HG02852 (cell line): ENCODE measurements around the gene IMPA2.

Source experiments
- ATAC-seq: cut with Tn5 transposase; IDR thresholded peaks from one replicate; pipeline ENCODE4 v1.9.1; 2021; ENCODE audit warnings: mild to moderate bottlenecking, moderate library complexity; ENCODE audit not compliant: unreplicated experiment

IMPA2 gene

DNA sequence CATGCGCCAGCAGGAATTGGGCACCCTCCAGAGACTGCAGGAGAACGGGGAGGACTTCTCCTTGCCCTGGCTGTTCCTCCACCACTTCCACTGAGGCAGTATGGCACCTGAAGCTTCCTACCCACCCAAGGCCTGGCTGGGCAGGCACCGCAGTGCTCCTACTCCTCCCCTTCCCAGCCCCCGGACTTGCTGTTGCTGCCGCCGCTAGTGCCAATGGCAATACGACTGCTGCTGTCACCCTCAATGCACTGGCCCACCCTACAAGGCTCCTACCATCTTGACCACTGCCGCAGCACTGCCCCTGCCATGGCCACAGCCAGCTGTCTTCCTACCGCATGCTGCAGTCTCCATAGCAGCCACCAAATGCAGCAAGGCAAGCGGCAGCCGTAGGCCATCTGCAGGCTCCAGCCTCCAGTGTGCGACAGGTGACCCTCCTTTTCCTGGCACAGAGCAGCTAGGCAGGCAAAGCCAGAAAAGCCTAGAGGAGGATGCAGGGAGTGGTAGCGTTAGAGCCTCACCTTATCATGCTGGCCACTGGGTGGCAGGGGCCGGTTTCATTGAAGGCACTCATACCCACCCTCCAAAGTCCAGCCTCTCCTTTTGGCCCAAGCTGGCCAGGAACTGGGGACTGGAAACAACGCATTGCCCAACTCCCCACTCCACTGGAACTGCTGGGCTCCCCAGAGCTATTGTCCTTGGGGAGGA lies 64.9 kb downstream of the IMPA2 start:
- no peak for ATAC-seq

DNA sequence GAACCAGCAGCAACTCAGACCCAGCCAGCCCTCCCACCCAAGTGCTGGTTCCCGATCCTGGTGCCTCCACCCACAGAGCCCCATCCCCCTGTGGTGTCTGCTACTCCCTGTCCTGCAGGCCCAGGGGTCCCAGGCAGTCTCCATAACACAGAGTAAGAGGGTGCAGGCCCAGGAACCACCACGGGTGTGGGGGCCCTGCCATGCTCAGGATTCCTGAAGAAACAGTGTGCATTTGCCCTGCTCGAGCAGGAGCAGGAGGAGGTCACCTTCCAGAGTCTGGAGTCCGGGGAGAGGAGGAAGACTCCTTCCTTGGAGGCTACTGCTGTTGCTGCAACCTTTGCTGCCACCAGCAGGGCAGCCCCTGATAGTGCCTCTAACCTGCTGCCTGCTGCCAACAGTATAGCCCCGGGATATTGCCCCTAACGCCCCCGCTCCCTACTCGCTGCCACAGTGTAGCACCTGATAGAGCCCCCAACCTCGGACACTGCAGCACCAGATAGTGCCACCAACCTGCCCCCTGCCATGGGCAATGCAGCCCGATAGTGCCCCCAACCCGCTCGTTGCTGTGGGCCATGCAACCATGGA lies 65.5 kb downstream of the IMPA2 start:
- ATAC-seq: no peak

- ATAC-seq: no peak
Observed at GRCh38 chr18:12048010-12048826, 66.9 kb downstream of the IMPA2 start.

DNA sequence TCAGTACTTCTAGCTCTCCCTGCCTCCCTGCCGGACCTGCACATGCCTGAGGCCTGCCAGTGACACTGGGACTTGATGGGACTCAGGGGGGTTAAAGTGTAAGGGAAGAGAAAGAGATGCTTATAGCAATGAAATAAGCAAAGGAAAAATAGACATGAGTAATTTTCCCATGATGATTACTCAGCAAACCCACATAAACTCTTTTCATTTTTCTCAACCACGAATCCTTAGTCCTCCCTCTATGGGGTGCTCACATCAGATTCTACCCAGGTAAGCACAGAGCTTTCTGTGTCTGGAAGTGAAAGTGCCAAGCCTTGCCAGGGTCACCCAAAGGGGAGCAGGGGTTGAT lies 67.5 kb downstream of the IMPA2 start:
- ATAC-seq: no peak

GRCh38 chr18:12049978-12050811 lies 68.9 kb downstream of the IMPA2 start:
- peak; percentile 89 for ATAC-seq

DNA sequence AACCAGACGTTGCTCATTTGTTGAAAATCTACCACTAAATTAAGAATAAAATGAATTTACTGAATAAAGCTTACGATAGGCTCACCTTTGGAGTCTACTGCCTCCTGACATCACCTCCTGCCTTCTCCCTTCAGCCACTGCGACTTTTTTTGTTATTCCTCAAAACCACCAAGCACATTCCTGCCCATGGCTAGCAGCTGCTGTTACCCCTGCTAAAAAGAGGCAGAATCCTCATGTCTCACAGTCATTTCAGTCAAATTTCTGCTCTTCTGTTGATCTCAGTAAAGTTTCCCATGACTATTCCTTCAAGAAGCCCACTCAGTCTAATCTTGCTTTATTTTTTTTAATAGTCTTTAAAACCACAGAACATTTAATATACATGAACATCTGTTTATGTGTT lies 71.6 kb downstream of the IMPA2 start:
- ATAC-seq: no peak

GRCh38 chr18:12053289-12053688 lies 72.0 kb downstream of the IMPA2 start:
- ATAC-seq: peak; percentile 44

GRCh38 chr18:12056034-12056883 lies 75.0 kb downstream of the IMPA2 start:
- ATAC-seq: no peak

DNA sequence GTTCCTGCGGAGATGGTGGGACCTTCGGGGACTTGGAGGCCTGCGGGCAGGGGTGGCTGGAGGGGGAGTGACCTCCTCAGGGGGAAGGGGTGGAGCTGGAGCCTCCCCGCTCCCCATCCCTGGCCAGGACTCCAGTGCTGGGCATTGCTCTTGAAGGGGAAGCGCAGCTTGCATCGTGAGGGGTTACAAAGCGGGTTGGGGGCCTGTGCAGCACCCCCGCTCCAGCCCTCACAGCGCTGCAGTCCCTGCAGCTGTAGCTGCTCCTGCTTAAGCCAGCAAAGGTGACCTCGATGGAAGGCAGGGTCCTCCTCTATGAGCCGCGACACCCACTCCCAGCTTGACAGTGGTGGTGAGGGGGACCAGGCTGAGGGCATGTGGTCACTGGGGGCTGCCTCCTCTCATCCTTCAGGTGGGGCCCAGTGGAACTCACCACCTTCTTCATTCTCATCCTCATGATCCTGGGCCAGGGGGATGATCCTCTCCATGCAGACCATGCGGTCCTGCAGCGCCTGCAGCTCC lies 75.6 kb downstream of the IMPA2 start:
- no peak for ATAC-seq

GRCh38 chr18:12057419-12058039 lies 76.2 kb downstream of the IMPA2 start:
- no peak for ATAC-seq

DNA sequence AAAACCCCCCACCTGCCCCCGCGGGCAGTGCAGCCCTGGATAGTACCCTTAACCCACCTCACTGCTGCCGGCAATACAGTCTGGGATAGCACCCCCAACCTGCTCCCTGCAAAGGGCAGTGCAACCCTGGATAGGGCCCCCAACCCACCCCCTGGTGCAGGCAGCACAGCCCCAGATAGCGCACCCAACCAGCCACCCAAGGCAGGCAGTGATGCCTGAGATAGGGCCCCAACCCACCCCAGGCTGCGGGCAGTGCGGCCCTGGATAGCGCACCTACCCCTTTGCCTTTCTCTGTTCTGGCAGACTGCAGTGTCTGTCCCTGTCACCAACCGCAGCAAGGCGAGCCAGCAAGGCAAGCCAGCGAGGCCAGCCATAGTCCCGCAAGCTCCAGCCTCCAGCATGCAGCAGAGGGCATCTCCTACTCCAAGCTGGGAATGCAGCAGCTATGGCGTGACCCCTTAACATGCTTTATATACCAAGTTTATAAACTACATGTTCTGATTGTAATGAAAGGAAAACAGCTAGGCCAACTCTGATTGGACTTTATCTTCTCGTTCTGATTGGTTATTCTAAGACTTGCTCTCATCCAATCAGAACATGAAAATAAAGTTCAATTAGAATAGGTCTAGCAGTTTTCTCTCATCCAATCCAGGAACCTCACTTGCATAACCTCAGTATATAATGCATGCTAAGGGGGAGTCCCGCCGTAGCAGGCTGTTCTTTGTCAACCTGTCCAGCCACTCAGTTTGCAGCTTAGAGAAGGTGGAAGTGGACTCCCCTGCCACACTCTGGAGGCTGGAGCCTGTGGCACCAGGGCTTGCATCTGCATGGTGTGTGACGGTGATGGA lies 78.3 kb downstream of the IMPA2 start:
- ATAC-seq: no peak

GRCh38 chr18:12060182-12060870 lies 79.0 kb downstream of the IMPA2 start:
- no peak for ATAC-seq

DNA sequence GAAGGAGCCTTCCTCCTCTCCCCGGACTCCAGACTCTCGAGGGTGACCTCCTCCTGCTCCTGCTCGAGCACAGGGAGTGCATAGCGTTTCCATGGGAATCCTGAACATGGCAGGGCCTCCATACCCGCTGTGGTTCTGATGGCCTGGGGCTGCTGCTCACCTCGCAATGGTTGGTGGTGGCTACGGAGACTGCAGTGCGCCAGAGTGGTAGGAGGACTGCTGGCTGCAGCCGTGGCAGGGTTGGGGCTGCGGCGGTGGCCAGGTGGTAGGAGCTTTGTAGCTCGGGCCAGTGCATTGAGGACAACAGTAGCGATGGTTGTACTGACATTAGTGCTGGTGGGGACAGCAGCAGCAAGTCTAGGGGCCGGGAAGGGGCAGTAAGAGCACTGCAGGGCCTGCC lies 80.4 kb downstream of the IMPA2 start:
- ATAC-seq: no peak

DNA sequence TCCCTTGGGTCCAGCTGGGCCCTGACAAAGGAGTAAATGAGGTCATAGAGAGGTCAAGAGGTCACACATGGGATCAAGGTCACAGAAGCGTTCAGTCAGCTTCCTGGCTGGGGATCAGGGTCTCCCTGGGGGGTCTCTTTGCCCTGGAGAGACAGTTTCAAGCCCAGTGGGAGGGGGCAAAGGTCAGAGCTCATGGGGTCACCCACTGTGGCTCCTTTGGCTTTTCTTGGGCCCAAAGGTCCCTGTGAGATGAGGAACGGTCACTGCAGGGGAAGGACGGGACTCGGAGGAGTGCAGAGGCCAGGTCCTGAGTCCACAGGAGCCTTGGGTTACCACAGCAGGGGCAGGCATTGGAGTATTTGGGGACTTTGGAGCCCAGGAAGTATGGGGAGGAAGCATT lies 81.7 kb downstream of the IMPA2 start:
- ATAC-seq: no peak

DNA sequence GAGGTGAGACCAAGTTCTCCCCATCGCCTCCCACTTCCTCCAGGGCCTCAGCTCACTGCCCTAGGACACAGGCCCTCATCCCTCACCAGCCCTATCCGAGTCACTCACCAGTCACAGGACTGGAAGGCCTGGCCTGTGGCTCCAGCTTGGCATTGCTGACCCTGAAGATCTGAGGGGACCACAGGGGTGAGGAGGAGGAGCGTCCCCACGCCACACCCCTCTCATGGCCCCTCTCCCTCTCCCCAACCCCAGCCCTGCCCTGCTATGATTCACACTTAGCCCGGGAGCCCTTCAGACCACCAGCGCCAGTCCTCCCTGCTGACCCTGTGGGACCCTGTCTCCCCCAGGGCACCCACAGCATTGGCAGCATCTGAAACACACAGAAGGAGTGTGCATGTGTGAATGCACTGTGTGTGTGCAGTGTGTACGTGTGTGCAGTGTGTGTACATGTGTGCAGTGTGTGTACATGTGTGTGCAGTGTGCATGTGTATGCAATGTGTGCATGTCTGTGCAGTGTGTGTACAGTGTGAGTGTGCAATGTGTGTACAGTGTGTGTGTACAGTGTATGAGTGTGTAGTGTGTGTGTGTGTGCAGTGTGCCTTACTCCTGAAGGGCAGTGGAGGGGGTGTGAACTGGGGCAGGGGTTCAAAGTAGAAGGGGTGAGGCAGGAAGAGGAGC lies 82.9 kb downstream of the IMPA2 start:
- no peak for ATAC-seq

DNA sequence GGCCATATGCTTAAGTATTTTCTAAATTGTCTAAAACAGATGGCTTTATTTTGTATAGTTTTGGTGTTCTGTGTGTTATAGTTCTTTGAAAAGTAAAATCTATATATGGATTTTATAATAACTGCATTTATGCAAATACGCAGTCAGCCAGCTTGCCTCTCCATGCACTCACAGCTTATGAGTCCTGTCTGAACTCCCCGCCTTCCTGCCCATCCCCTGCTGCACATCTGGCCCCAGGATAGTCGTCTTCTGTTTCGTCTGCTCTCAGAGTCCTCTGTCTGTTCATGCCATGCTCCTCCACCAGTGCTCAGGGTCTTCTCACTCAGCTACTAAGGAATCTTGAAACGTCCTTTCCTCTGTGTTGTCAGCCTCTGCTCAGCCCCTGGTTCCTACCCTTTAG lies 84.1 kb downstream of the IMPA2 start:
- no peak for ATAC-seq

DNA sequence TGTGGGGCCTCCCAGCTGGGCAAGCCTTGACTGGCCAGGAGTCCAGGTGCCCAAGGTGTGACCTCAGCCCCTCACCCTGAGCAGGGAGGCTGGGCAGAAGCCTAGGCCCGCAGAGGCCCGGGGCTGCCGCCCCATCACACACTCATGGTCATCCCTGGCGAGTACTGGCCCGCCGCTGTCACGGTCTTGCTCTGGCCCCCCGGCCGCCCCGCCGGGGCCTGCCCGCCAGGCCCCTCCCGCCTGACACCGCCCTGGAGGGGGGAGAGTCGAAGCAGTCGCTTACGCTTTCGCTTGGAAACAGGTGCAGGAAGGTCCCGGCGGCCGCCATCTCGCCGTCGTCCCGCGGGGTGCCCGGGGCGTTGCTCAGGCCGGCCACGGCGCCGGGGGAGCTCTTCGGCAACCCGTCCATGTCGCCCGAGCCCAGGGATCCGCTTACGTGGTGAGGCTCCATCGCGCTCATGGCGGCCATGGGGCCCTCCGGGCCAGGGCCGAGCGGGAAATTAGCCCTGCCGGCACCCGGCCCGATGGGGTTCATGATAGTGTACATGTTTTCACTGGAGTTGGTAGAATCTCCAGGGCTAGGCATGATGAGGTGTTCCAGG lies 85.7 kb downstream of the IMPA2 start:
- ATAC-seq: no peak
